Right atrium auricular region (tissue), 2 donors: ENCODE measurements around the gene SLC25A11. TPM values are rescaled to one million over a fixed set of nuclear protein-coding genes. Genes with fewer than 3 reads are reported as not detected.

Source experiments
- DNase-seq: peaks from one replicate; pipeline ENCODE4 v3.0.0-alpha.2; 2019; ENCODE audit warnings: low spot score
- H3K27ac ChIP-seq, 2 donors: fragments of 200-600 bp; sonication (generic); 1 replicate in 1 of 2; 2 replicates in 1 of 2; pipeline ENCODE4 v1.5.1; 2016 to 2019
- H3K27me3 ChIP-seq, 2 donors: fragments of 200-600 bp; sonication (generic); one replicate each; pipeline versions ENCODE4 v1.5.1 to v1.6.0; 2017 to 2019
- H3K36me3 ChIP-seq: fragments of 200-600 bp; sonication (generic); one replicate; pipeline ENCODE4 v1.5.1; 2016
- H3K4me1 ChIP-seq, 2 donors: fragments of 200-600 bp; sonication (generic); one replicate each; pipeline versions ENCODE4 v1.5.1 to v1.6.0; 2017 to 2019
- H3K4me3 ChIP-seq, 2 donors: fragments of 200-600 bp; sonication (generic); 1 replicate in 1 of 2; 2 replicates in 1 of 2; pipeline ENCODE4 v1.5.1; 2017 to 2019; ENCODE audit warnings: mild to moderate bottlenecking in 1 of 2, moderate library complexity in 1 of 2
- H3K9me3 ChIP-seq, 2 donors: fragments of 200-600 bp; sonication (generic); one replicate each; pipeline ENCODE4 v1.5.1; 2019
- CTCF ChIP-seq, 2 donors: fragments of 200-600 bp; sonication (generic); IDR thresholded peaks; one replicate each; pipeline ENCODE4 v1.5.1; 2019; ENCODE audit warnings: antibody characterized with exemption in 2 of 2
- microRNA-seq, 2 donors: library from miRNA; unstranded; fragments of <30 nt; microRNA quantifications; one replicate each; pipeline ENCODE4, GENCODE V29; 2016 to 2017; ENCODE audit warnings: borderline number of aligned reads in 2 of 2, borderline replicate concordance in 1 of 2
- total RNA-seq, 2 donors: library from RNA; depleted of rRNA; stranded (reverse); fragments of >200 nt; gene quantifications; one replicate each; pipeline ENCODE4 v1.1.0, GENCODE V29; 2016

Gene SLC25A11
- total RNA-seq, 2 donors from 2014 or later = 99.5 to 188 TPM

- TF ChIP-seq CTCF (IDR thresholded peaks at IDR 0.05) = no peak
- Histone ChIP-seq H3K4me1 (no peaks in the 10 kb centered on the region), H3K27ac (no peak overlapping the region), H3K36me3 (peaks cover 78% of the 10 kb centered on the region), H3K27me3 (no peaks in the 10 kb centered on the region), H3K4me3 (no peak overlapping the region), H3K9me3 (no peaks in the 10 kb centered on the region)
- DNase-seq = no peak
These were observed 47.2 kb downstream of the SLC25A11 start for GRCh38 chr17:4892499-4893221.

DNA sequence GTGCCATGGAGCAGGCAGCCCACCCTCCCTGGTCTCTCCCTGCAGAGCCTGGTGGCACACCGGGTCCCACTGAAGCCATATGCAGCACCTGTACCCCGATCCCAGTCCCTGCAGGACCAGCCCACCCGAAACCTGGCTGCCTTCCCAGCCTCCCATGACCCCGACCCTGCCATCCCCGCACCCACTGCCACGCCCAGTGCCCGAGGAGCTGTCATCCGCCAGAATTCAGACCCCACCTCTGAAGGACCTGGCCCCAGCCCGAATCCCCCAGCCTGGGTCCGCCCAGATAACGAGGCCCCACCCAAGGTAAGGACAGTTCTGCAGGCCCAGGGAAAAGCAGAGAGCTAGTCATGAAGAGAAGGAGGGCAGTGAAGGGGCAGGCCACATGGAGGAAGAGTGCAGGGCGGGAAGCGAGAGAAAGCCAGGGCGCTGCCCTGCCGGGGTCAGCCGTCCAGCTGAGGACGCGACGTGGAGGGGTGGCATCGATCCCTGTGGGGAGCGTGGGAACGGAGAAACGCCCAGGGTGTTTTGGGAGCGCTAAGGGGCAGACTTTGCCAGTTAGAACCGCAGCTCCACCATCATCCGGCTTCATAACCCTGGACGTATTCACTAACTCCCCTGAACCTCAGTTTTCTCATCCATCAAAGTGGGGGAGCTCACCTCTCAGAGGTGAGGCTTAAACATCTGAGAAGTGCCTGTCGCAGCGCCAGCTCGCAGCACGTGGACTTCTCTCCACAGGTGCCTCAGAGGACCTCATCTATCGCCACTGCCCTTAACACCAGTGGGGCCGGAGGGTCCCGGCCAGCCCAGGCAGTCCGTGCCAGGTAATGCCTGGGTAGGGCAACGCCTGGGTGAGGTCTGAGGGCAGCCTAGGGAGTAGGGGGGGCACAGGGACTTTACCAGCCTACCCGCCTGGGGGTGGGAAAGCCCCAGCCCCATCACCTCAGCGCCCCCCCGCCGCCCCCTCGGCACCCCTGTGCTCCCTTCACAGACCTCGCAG, 48.1 kb downstream of the SLC25A11 start:
- no peaks in the 10 kb centered on the region for H3K27me3 ChIP-seq
- no peak for TF ChIP-seq CTCF (IDR thresholded peaks at IDR 0.05)
- no peak for DNase-seq
- no peaks in the 10 kb centered on the region for H3K9me3 ChIP-seq
- H3K4me1 ChIP-seq = no peaks in the 10 kb centered on the region
- no peak overlapping the region for H3K4me3 ChIP-seq
- H3K36me3 ChIP-seq = peaks cover 84% of the 10 kb centered on the region
- no peak overlapping the region for H3K27ac ChIP-seq

GRCh38 chr17:4887581-4887980, 52.3 kb downstream of the SLC25A11 start:
- DNase-seq = no peak
- H3K4me3 ChIP-seq = no peak overlapping the region
- no peaks in the 10 kb centered on the region for H3K27me3 ChIP-seq
- H3K9me3 ChIP-seq = no peaks in the 10 kb centered on the region
- no peaks in the 10 kb centered on the region for H3K4me1 ChIP-seq
- no peak for TF ChIP-seq CTCF (IDR thresholded peaks at IDR 0.05)
- peaks cover 74% of the 10 kb centered on the region for H3K36me3 ChIP-seq
- no peak overlapping the region for H3K27ac ChIP-seq

Small RNA genes within 50 kb of the gene (microRNA-seq; reads per million reads assigned to microRNA genes)
- gene MIR6864 = 0 to 0.71 reads per million in 2 donors
- gene MIR6865 = 0 to 1.4 reads per million in 2 donors

Other genes with a start within 250 kb of the SLC25A11 start
- 10 to 100 TPM; 14.6 to 22.3 TPM for gene PELP1, start 235.9 kb downstream of the SLC25A11 start, total RNA-seq
- gene ARRB2, start 229.4 kb downstream of the SLC25A11 start, total RNA-seq = 10 to 100 TPM in 1 of 2 donors, 1 to 10 TPM in 1; 9.0 to 22.9 TPM
- gene MED11, start 208.6 kb downstream of the SLC25A11 start, total RNA-seq = 10 to 100 TPM; 25.1 to 31.2 TPM
- under 1 TPM in 1 of 2 donors, not detected in 1; 0.31 TPM for gene ZMYND15, start 200.2 kb downstream of the SLC25A11 start, total RNA-seq
- gene CXCL16, start 200.1 kb downstream of the SLC25A11 start, total RNA-seq = 10 to 100 TPM in 1 of 2 donors, 1 to 10 TPM in 1; 5.2 to 12.4 TPM
- gene TM4SF5, start 168.2 kb downstream of the SLC25A11 start, total RNA-seq = not detected
- gene VMO1, start 153.7 kb downstream of the SLC25A11 start, total RNA-seq = 1 to 10 TPM in 1 of 2 donors, not detected in 1; 3.9 TPM
- not detected for gene GLTPD2, start 151.1 kb downstream of the SLC25A11 start, total RNA-seq
- gene PSMB6, start 143.9 kb downstream of the SLC25A11 start, total RNA-seq = 100 to 1,000 TPM; 153 to 201 TPM
- 1 to 10 TPM; 5.5 to 6.7 TPM for gene PLD2, start 132.9 kb downstream of the SLC25A11 start, total RNA-seq
- 10 to 100 TPM; 20.9 to 22.2 TPM for gene MINK1, start 106.7 kb downstream of the SLC25A11 start, total RNA-seq
- gene C17orf107, start 40.5 kb downstream of the SLC25A11 start, total RNA-seq = 1 to 10 TPM; 1.7 to 4.2 TPM
- gene CHRNE, start 36.9 kb downstream of the SLC25A11 start, total RNA-seq = 100 to 1,000 TPM in 1 of 2 donors, 10 to 100 TPM in 1; 49.3 to 167 TPM
- not detected for gene GP1BA, start 7.8 kb downstream of the SLC25A11 start, total RNA-seq
- 10 to 100 TPM; 66.9 to 68.6 TPM for gene RNF167, start 222 bp upstream of the SLC25A11 start, total RNA-seq
- gene PFN1, start 8.5 kb upstream of the SLC25A11 start, total RNA-seq = 100 to 1,000 TPM; 218 to 425 TPM
- 100 to 1,000 TPM; 235 to 563 TPM for gene ENO3, start 11.1 kb upstream of the SLC25A11 start, total RNA-seq
- 100 to 1,000 TPM in 1 of 2 donors, 10 to 100 TPM in 1; 83.9 to 122 TPM for gene SPAG7, start 27.8 kb upstream of the SLC25A11 start, total RNA-seq
- 10 to 100 TPM; 20.3 to 24.7 TPM for gene CAMTA2, start 47.6 kb upstream of the SLC25A11 start, total RNA-seq
- 1 to 10 TPM; 1.7 to 2.9 TPM for gene INCA1, start 57.5 kb upstream of the SLC25A11 start, total RNA-seq
- 100 to 1,000 TPM; 179 to 232 TPM for gene KIF1C, start 57.9 kb upstream of the SLC25A11 start, total RNA-seq
- not detected for gene SLC52A1, start 95.4 kb upstream of the SLC25A11 start, total RNA-seq
- 1 to 10 TPM; 7.2 to 7.4 TPM for gene ZFP3, start 138.4 kb upstream of the SLC25A11 start, total RNA-seq
- 1 to 10 TPM; 2.7 to 5.6 TPM for gene ZNF232, start 171.8 kb upstream of the SLC25A11 start, total RNA-seq
- gene USP6, start 176.0 kb upstream of the SLC25A11 start, total RNA-seq = not detected